HepG2 (cell line): ENCODE results near the gene ARF4. TPM values are rescaled to one million over a fixed set of nuclear protein-coding genes. Genes with fewer than 3 reads are reported as not detected.

Experiments
- BORCS8-MEF2B ChIP-seq: sonication (generic); formaldehyde crosslinking; IDR thresholded peaks from 2 replicates; pipeline ENCODE4 v1.8.0; 2022; ENCODE audit warnings: mild to moderate bottlenecking, missing genetic modification reagents
- CC2D1A ChIP-seq: sonication (generic); formaldehyde crosslinking; IDR thresholded peaks from 2 replicates; pipeline ENCODE4 v1.8.1; 2023; ENCODE audit warnings: mild to moderate bottlenecking, missing genetic modification reagents
- HBP1 ChIP-seq: IDR thresholded peaks from 2 replicates; pipeline ENCODE4 v1.6.1; 2016; ENCODE audit warnings: low read depth, control low read depth
- HNF4G ChIP-seq, 2 experiments: sonication (generic) in 1 of 2; formaldehyde crosslinking in 1 of 2; IDR thresholded peaks; 2 replicates each; pipeline versions ENCODE4 v1.4.0 to v1.6.1; 2011 to 2020; ENCODE audit warnings: borderline replicate concordance in 2 of 2, low read depth in 2 of 2, mild to moderate bottlenecking in 2 of 2, low read length in 1 of 2, missing genetic modification reagents in 1 of 2, moderate library complexity in 1 of 2
- IKZF5 ChIP-seq: IDR thresholded peaks from 2 replicates; pipeline ENCODE4 v1.6.1; 2018; ENCODE audit warnings: missing genetic modification reagents, mild to moderate bottlenecking, missing compliant biosample characterization
- KDM6A ChIP-seq: IDR thresholded peaks from 2 replicates; pipeline ENCODE4 v1.6.1; 2016; ENCODE audit warnings: low read depth
- NCOA2 ChIP-seq: sonication (generic); formaldehyde crosslinking; IDR thresholded peaks from 2 replicates; pipeline ENCODE4 v1.8.0; 2022; ENCODE audit warnings: inconsistent platforms
- NCOR1 ChIP-seq: fragments of 200-600 bp; sonication (generic); IDR thresholded peaks from 2 replicates; pipeline ENCODE4 v1.7.0; 2017; ENCODE audit warnings: antibody characterized with exemption, low read length, borderline replicate concordance
- ZBTB39 ChIP-seq: sonication (generic); formaldehyde crosslinking; IDR thresholded peaks from 2 replicates; pipeline ENCODE4 v1.5.0; 2020; ENCODE audit warnings: missing genetic modification reagents
- ZNF333 ChIP-seq: sonication (generic); formaldehyde crosslinking; IDR thresholded peaks from 2 replicates; pipeline ENCODE4 v1.4.0; 2020; ENCODE audit warnings: mild to moderate bottlenecking, missing genetic modification reagents, borderline replicate concordance
- ZNF501 ChIP-seq: sonication (generic); formaldehyde crosslinking; IDR thresholded peaks from 2 replicates; pipeline ENCODE4 v1.5.1; 2020; ENCODE audit warnings: mild to moderate bottlenecking, moderate library complexity, missing genetic modification reagents
- ZSCAN30 ChIP-seq: sonication (generic); formaldehyde crosslinking; IDR thresholded peaks from 2 replicates; pipeline ENCODE4 v1.5.0; 2020; ENCODE audit warnings: mild to moderate bottlenecking, missing genetic modification reagents
- polyA plus RNA-seq, 8 experiments: library from polyadenylated mRNA; depleted of rRNA in 3 of 8; stranded (reverse) in 7 of 8; unstranded in 1 of 8; fragments of >200 nt; fragmentation: Illumina TruSeq in 4 of 8; extraction: Trizol in 4 of 8; gene quantifications; 2 replicates each; pipeline versions ENCODE4 v1.2.1 to v1.2.3, GENCODE V29; 2011 to 2016; ENCODE audit warnings: low read depth in 4 of 8, missing spikeins in 1 of 8, mixed read lengths in 1 of 8; ENCODE audit not compliant: insufficient read depth in 1 of 8
- total RNA-seq, 5 experiments: library from RNA; depleted of rRNA; stranded (reverse); fragments of >200 nt; fragmentation: Illumina TruSeq; extraction: Trizol; gene quantifications; 2 replicates each; pipeline ENCODE4 v1.2.3, GENCODE V29; 2016; ENCODE audit warnings: low read depth in 1 of 5
- TF ChIP-seq, protein P1 (sequence below): conservative IDR thresholded peaks from 2 replicates; pipeline ENCODE4 v1.6.1; 2018; ENCODE audit warnings: missing genetic modification reagents
- TF ChIP-seq, protein P2 (sequence below): sonication (generic); formaldehyde crosslinking; IDR thresholded peaks from 2 replicates; pipeline ENCODE4 v1.4.0; 2020; ENCODE audit warnings: missing genetic modification reagents
- TF ChIP-seq, protein P3 (sequence below): sonication (generic); formaldehyde crosslinking; IDR thresholded peaks from 2 replicates; pipeline ENCODE4 v1.5.0; 2020; ENCODE audit warnings: mild to moderate bottlenecking, missing genetic modification reagents, borderline replicate concordance

Gene ARF4
- total and polyA plus RNA-seq, 2 of the 13 experiments (the other 11 are each of a cell fraction or from before 2014, with no cell fraction given) = 184 to 250 TPM

GRCh38 chr3:57597127-57597923, at the start of gene ARF4 (continued):
- TF ChIP-seq ZNF501 (CRISPR knock-in tag) = peak; percentile 86
- TF ChIP-seq NCOA2 = 0 out of 2 replicates have a peak, but pooled peaks have one; percentile 6
- peak; percentile 6; the same call in 1 of the 2 replicates for TF ChIP-seq HNF4G (IDR thresholded peaks at IDR 0.05; ENCODE audit: borderline replicate concordance, low read depth, low read length)
- no peak; the same call in 1 of the 2 replicates for TF ChIP-seq HNF4G (CRISPR knock-in tag; IDR thresholded peaks at IDR 0.05; ENCODE audit: borderline replicate concordance, low read depth)
- TF ChIP-seq, protein P1, sequence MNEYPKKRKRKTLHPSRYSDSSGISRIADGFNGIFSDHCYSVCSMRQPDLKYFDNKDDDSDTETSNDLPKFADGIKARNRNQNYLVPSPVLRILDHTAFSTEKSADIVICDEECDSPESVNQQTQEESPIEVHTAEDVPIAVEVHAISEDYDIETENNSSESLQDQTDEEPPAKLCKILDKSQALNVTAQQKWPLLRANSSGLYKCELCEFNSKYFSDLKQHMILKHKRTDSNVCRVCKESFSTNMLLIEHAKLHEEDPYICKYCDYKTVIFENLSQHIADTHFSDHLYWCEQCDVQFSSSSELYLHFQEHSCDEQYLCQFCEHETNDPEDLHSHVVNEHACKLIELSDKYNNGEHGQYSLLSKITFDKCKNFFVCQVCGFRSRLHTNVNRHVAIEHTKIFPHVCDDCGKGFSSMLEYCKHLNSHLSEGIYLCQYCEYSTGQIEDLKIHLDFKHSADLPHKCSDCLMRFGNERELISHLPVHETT (CRISPR knock-in tag) = peak; percentile 49; the same call in 1 of the 2 replicates
- no peak for TF ChIP-seq KDM6A (CRISPR knock-in tag)
- TF ChIP-seq CC2D1A (CRISPR knock-in tag) = no peak
- peak; percentile 50; the same call in 1 of the 2 replicates for TF ChIP-seq ZSCAN30
- TF ChIP-seq NCOR1 = no peak; the same call in 1 of the 2 replicates
- TF ChIP-seq, protein P2, sequence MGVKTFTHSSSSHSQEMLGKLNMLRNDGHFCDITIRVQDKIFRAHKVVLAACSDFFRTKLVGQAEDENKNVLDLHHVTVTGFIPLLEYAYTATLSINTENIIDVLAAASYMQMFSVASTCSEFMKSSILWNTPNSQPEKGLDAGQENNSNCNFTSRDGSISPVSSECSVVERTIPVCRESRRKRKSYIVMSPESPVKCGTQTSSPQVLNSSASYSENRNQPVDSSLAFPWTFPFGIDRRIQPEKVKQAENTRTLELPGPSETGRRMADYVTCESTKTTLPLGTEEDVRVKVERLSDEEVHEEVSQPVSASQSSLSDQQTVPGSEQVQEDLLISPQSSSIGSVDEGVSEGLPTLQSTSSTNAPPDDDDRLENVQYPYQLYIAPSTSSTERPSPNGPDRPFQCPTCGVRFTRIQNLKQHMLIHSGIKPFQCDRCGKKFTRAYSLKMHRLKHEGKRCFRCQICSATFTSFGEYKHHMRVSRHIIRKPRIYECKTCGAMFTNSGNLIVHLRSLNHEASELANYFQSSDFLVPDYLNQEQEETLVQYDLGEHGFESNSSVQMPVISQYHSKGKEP (CRISPR knock-in tag) = no peak
- no peak; the same call in 1 of the 2 replicates for TF ChIP-seq HBP1 (CRISPR knock-in tag)
- peak; percentile 35; the same call in 1 of the 2 replicates for TF ChIP-seq BORCS8-MEF2B (CRISPR knock-in tag)
- TF ChIP-seq ZBTB39 (CRISPR knock-in tag) = no peak; the same call in 1 of the 2 replicates
- peak; percentile 68 for TF ChIP-seq IKZF5 (CRISPR knock-in tag)
- TF ChIP-seq, protein P3, sequence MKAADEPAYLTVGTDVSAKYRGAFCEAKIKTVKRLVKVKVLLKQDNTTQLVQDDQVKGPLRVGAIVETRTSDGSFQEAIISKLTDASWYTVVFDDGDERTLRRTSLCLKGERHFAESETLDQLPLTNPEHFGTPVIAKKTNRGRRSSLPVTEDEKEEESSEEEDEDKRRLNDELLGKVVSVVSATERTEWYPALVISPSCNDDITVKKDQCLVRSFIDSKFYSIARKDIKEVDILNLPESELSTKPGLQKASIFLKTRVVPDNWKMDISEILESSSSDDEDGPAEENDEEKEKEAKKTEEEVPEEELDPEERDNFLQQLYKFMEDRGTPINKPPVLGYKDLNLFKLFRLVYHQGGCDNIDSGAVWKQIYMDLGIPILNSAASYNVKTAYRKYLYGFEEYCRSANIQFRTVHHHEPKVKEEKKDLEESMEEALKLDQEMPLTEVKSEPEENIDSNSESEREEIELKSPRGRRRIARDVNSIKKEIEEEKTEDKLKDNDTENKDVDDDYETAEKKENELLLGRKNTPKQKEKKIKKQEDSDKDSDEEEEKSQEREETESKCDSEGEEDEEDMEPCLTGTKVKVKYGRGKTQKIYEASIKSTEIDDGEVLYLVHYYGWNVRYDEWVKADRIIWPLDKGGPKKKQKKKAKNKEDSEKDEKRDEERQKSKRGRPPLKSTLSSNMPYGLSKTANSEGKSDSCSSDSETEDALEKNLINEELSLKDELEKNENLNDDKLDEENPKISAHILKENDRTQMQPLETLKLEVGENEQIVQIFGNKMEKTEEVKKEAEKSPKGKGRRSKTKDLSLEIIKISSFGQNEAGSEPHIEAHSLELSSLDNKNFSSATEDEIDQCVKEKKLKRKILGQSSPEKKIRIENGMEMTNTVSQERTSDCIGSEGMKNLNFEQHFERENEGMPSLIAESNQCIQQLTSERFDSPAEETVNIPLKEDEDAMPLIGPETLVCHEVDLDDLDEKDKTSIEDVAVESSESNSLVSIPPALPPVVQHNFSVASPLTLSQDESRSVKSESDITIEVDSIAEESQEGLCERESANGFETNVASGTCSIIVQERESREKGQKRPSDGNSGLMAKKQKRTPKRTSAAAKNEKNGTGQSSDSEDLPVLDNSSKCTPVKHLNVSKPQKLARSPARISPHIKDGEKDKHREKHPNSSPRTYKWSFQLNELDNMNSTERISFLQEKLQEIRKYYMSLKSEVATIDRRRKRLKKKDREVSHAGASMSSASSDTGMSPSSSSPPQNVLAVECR = peak; percentile 92
- no peak for TF ChIP-seq ZNF333
